GM18868 (cell line): ENCODE data around the gene CYP2U1.
"Not testable (repeated sequence)": the region's sequence is repeated elsewhere in the genome, so short reads cannot be mapped to it uniquely, and the experiment has no call there.

ENCODE experiments used
- ATAC-seq: cut with Tn5 transposase; IDR thresholded peaks from one replicate; pipeline ENCODE4 v1.9.1; 2021; ENCODE audit warnings: mild to moderate bottlenecking, moderate library complexity; ENCODE audit not compliant: unreplicated experiment

The CYP2U1 gene

GRCh38 chr4:107917500-107917899, 13.8 kb upstream of the CYP2U1 start:
- ATAC-seq: no peak

DNA sequence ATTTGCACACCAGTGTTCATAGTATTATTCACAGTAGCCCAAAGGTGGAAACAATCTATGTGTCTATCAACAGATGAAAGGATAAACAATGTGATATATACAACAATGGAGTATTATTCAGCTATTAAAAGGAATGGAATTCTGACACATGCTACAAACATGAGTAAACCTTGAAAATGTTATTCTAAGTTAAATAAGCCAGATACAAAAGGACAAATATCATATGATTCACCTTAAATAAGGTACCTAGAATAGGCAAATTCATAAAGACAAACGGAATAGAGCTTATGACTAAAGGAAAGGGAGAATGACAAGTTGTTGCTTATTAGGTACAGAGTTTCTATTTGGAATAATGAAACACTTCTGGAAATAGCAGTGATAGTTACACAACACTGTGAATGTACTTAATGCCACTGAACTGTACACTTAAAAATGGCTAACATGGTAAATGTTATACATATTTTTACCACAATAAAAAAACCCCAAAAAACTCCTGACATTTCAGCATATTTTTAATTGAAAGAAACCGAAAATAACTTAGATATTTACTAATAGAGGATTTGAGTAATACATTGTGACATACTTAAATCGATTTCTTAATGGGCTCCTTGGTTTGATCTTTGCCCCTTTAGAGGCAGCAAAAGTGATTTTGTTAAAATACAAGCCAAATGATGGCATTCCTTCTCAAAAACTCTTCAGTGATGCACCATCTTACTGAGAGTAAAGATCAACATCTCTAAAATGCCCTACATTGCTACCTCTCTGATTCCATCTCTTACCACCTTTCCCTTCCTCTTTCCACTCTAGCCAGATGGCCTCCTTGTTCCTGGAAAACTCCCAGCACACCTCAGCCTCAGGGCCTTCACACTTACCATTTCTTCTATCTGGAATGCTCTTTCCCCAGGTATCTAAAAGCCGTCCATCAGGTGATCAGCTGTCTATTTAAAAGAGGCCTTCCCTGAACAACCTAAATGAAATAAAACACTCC, 8.6 kb upstream of the CYP2U1 start:
- ATAC-seq: no peak

GRCh38 chr4:107925713-107926112, 5.6 kb upstream of the CYP2U1 start:
- ATAC-seq: not testable (repeated sequence)

GRCh38 chr4:107926875-107927274, 4.5 kb upstream of the CYP2U1 start:
- not testable (repeated sequence) for ATAC-seq

DNA sequence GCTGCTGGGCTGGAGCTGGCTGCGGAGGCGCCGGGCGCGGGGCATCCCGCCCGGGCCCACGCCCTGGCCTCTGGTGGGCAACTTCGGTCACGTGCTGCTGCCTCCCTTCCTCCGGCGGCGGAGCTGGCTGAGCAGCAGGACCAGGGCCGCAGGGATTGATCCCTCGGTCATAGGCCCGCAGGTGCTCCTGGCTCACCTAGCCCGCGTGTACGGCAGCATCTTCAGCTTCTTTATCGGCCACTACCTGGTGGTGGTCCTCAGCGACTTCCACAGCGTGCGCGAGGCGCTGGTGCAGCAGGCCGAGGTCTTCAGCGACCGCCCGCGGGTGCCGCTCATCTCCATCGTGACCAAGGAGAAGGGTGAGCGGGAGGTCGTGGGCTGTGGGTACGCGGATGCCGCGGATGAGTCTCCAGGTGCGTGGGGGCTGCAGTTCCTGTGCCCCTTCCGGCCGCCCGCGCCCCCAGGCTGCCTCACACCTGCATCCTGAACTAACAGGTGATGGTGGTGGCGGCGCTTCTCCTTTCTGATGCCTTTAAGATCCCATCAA, 499 bp downstream of the CYP2U1 start:
- ATAC-seq: no peak

DNA sequence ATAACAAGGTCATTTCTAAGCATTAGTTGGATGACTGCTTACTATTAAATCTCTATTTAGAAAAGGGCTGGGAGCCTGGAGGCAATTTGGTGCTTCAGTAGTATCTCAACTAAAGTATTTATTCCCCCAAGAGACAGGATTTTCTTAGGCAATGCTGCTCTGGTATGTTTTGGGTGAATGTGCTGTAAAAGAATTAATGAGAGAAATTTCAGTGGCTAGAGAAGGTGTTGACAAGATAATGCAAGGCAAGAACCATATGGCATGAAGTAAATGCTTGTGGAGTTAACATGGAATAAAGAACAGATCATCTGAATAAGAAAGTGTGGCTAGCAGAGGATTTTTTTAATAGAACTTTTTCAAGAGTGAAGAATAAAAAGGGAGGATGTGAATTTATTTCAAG, 3.9 kb downstream of the CYP2U1 start:
- ATAC-seq: no peak

DNA sequence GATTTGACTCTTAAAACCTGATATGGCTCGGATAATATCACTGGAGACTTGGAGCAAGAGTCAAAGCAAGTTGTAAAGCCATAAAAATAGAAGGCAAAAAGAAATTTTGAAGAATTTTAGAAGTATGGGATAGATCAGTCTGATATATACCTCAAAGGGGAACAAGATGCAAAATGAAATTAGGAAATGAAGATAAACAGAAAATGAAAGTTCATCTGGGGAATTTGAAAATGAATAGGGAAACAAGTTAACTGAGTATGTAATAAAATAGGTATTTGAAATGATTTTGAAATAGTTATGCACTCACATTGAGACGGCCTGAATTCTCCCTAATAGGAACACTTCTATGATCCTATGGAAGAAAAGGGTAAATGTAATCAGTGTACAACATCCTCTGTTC, 5.7 kb downstream of the CYP2U1 start:
- peak; percentile 56 for ATAC-seq

DNA sequence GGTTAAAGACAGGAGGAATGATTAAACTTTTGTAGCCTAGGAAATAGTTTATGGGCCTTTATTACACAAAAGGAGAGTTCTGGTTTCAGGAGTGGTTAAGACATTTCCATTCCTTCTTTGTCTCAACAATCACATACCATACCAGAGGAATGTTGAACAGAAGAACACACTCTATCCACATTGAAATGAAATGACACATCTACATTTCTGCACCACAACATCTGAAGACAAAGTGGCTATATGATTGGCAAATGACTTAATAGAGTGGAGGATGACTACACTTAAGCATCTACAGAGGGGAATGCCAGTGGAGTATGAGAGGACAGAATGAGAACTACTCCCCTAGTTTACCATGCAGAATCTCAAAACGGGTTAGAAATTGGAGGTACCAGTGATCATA, 8.0 kb downstream of the CYP2U1 start:
- ATAC-seq: no peak

GRCh38 chr4:107945809-107946208, 14.5 kb downstream of the CYP2U1 start:
- ATAC-seq: no peak

DNA sequence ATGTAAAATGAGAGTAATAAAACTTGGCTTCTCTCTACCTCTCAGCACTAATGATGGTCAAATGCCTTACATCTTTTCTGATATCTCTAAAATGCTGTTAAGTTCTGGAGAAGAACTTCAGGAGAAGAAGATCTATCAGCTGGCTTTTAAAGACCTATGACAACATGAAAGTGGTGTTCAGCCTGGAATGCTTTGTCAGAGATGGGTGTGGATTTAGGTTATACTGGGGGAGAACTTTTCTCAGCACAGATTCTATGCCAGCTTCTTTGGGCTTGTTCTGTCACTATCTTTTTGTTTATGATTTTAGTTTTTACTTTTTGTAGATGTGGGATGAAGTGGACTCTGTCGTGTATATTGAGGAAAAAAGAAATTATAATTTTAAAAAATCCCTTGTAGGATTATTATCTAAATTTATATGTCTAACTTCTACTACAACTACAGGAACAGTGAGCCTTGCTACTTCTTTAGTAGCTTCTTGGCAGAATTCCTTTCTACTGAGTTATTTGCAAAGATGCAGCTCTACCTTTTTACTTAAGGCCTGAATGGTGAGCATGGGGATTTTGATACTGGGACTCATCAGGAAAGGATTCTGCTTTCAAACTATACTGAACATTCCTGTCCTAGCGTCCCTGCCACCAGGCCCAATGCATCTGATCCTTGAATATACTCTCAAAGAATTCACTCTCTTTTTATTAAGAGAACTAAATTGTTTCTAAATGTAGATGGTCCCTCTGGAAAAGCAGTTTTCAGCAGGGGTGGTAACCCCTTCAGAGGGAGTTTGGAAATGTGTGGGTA, 19.6 kb downstream of the CYP2U1 start:
- ATAC-seq: no peak

DNA sequence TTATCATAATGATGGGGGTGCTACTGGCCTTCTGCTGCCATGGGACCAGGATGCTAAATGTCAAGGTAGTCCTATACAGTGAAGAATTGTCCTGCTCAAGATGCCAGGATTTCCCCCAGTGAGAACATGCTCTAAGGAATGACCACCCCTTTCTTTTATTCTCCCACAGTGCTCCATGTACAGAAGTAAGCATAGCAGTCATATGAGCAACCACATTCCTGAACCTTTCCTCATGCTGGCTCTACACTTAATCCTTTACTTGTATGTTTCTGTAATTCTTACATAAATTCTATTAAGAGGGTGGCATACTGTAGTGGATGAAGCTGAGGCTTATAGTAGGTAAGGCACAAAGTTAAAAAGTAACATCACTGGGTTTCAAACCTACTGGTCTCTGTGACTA, 20.2 kb downstream of the CYP2U1 start:
- ATAC-seq: no peak

- ATAC-seq: no peak
Observed at GRCh38 chr4:107956011-107956410, 24.7 kb downstream of the CYP2U1 start.

GRCh38 chr4:107966903-107967302, 35.6 kb downstream of the CYP2U1 start:
- ATAC-seq: no peak

DNA sequence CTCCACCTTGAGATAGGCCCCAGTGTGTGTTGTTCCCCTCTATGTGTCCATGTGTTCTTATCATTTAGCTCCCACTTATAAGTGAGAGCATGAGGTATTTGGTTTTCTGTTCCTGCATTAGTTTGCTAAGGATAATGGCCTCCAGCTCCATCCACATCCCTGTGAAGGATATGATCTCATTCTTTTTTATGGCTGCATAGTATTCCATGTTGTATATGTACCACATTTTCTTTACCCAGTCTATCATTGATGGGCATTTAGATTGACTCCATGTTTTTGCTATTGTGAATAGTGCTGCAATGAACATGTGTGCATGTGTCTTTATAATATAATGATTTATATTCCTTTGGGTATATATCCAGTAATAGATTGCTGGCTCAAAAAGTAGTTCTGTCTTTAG, 36.2 kb downstream of the CYP2U1 start:
- ATAC-seq: not testable (repeated sequence)

- ATAC-seq: not testable (repeated sequence)
Observed at GRCh38 chr4:107967921-107968320, 36.6 kb downstream of the CYP2U1 start.

DNA sequence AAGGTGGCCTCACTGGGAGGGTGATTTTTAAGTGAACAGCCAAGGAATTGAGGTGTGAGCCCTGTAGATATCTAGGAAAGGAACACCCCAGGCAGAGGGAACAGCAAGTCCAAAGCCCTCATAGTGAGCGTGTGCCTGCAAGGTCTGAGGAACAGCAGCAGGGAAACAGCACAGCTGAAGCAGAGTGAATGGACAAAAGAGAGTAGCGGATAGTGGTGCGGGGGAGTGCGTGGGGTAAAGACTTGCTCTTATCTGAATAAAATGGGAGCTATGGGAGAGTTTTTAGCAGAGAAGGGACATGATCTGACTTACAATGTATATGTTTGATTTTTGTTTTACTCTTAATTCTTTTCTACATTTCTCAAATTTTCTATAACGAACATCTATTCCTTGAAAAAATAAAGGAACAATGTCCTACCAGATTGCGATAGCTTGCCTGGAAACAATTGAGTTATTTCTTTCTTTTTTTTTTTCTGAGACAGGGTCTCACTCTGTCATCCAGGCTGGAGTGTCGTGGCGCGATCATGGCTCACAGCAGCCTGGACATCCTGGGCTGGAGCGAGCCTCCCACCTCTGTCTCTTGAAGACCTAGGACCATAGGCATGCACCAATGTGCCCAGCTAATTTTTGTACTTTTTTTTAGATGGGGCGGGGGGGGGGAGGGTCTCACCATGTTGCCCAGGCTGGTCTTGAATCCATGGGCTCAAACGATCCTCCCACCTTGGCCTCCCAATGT, 38.9 kb downstream of the CYP2U1 start:
- no peak for ATAC-seq

GRCh38 chr4:107972605-107973004, 41.3 kb downstream of the CYP2U1 start:
- ATAC-seq: no peak

GRCh38 chr4:107974523-107974922, 43.2 kb downstream of the CYP2U1 start:
- ATAC-seq: no peak

DNA sequence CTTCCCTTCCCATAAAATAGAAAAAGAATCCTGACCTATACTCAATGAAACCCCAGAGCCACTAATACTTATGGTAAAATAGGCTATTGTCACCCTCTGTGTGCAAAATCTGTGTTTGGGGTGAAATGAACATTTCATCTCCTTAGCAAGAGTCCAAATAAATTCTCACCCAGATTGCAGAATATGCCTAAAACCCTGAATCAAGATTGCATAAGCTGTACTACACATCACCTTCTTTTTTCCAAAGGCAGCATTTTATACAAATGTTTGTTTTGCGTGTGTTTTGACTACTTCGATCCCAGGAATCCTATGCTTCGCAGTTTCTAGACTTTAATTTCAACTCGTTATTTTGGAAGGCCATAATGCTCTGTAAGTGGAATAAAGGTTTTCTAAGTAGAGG, 46.1 kb downstream of the CYP2U1 start:
- no peak for ATAC-seq

DNA sequence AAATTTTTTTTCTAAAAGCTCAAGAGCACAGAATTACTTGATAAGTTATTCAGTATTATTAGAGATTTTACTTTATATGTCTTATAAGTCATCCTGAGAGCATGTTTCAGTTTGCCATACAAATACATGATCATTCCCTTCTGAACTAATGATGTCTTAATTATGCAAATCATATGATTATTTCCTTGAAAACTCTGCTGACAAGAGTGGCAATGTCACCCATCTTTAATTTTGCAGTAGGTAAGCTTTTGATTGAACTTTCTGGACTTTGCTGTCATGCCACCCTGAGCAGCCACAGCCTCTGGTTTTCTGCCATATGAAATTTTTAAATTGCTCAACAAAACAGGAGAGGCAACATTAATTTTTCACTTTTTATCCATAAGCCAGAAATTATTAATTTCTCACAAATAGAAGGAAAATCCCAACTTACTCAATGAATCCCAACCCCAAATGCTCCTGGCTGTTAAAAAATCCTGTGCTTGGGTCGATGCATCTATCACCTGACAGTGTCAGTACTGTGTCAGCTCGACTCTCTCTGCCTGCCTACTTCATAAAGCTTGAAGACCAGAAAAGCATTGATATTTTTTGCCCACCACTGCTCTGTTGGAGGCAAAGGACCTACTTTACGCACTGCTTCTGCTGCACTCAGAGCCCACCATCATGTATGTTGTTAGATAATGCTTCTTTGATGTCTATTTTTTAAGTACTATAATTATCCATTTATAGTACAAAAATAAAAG, 46.8 kb downstream of the CYP2U1 start:
- no peak for ATAC-seq
